Panc1 (cell line): Measurements from ENCODE around the gene TMEM40. TPM values are rescaled to one million over a fixed set of nuclear protein-coding genes. Genes with fewer than 3 reads are reported as not detected.

Source experiments
- ATAC-seq: fragments of 200-7000 bp; cut with Tn5 transposase; 2 replicates; pipeline ENCODE4 v1.9.1; 2020; ENCODE audit warnings: mild to moderate bottlenecking, moderate library complexity
- BruUV-seq: library from RNA; stranded (reverse); fragments of 400-500 nt; replicated peaks from 2 replicates; lab custom pipeline; 2021; lab: Mats Ljungman, UMichigan
- CTCF ChIA-PET: fragments of 300-600 bp; sonication (Branson Sonifier 250); formaldehyde crosslinking; loops from one replicate; lab custom pipeline; 2022; ENCODE audit warnings: antibody characterized with exemption; lab: Charles Lee
- POLR2A ChIA-PET: fragments of 300-600 bp; sonication (Branson Sonifier 250); formaldehyde crosslinking; loops from one replicate; lab custom pipeline; 2022; ENCODE audit warnings: antibody characterized with exemption; lab: Charles Lee
- DNase-seq: peaks from one replicate; pipeline ENCODE4 v3.0.0-alpha.2; 2010; ENCODE audit warnings: low read depth, low spot score
- H3K27ac ChIP-seq: 2 replicates; pipeline ENCODE4 v1.5.1; 2011; ENCODE audit warnings: mild to moderate bottlenecking, low read length, inconsistent platforms
- H3K27me3 ChIP-seq: fragments of 200-500 bp; sonication (Bioruptor generic); 2 replicates; pipeline ENCODE4 v1.6.0; 2014; ENCODE audit warnings: low read length, inconsistent platforms; ENCODE audit not compliant: control insufficient read depth, insufficient read depth
- H3K36me3 ChIP-seq: fragments of 200-500 bp; sonication (Bioruptor generic); 2 replicates; pipeline ENCODE4 v1.5.1; 2014; ENCODE audit warnings: inconsistent platforms, mild to moderate bottlenecking, low read length, moderate library complexity; ENCODE audit not compliant: control insufficient read depth, insufficient read depth
- H3K4me1 ChIP-seq: 2 replicates; pipeline ENCODE4 v1.5.1; 2011; ENCODE audit warnings: inconsistent platforms, mild to moderate bottlenecking, low read length, moderate library complexity; ENCODE audit not compliant: control insufficient read depth, insufficient read depth
- H3K4me3 ChIP-seq, 2 experiments: 2 replicates each; pipeline ENCODE4 v1.5.1; 2011 to 2012; ENCODE audit warnings: low read depth in 2 of 2, low read length in 2 of 2, mild to moderate bottlenecking in 2 of 2, inconsistent platforms in 1 of 2, moderate library complexity in 1 of 2
- H3K9me3 ChIP-seq: fragments of 200-500 bp; sonication (Bioruptor generic); 2 replicates; pipeline ENCODE4 v1.5.1; 2014; ENCODE audit warnings: low read depth, mild to moderate bottlenecking, inconsistent platforms, low read length, moderate library complexity; ENCODE audit not compliant: control insufficient read depth, insufficient read depth
- CTCF ChIP-seq: fragments of 450-650 bp; IDR thresholded peaks from 2 replicates; pipeline ENCODE4 v1.5.1; 2017; ENCODE audit warnings: mild to moderate bottlenecking
- POLR2AphosphoS5 ChIP-seq: IDR thresholded peaks from 2 replicates; pipeline ENCODE4 v1.6.1; 2012; ENCODE audit warnings: mild to moderate bottlenecking, low read depth, low read length, moderate library complexity
- REST ChIP-seq, 2 experiments: IDR thresholded peaks; 2 replicates each; pipeline ENCODE4 v1.6.1; 2011 to 2012; ENCODE audit warnings: low read depth in 2 of 2, control low read depth in 1 of 2, low read length in 1 of 2, mild to moderate bottlenecking in 1 of 2, moderate library complexity in 1 of 2; ENCODE audit not compliant: insufficient read depth in 1 of 2
- SIN3A ChIP-seq: IDR thresholded peaks from 2 replicates; pipeline ENCODE4 v1.6.1; 2012; ENCODE audit warnings: low read depth, mild to moderate bottlenecking, low read length, moderate library complexity, borderline replicate concordance; ENCODE audit not compliant: insufficient read depth
- TCF7L2 ChIP-seq: IDR thresholded peaks from 2 replicates; pipeline ENCODE4 v1.6.1; 2011; ENCODE audit warnings: mild to moderate bottlenecking, low read depth, low read length, inconsistent platforms
- in situ Hi-C: cut with HindIII; loops from 2 replicates; pipeline ENCODE4 v1.10.0; 2016; ENCODE audit warnings: low sequenced_read_pairs, low pct_unique_long_range_greater_than_20kb
- intact Hi-C: fragments of 100-400 bp; cut with micrococcal nuclease; formaldehyde crosslinking; loops from one replicate; pipeline ENCODE4 v1.10.0; 2022; ENCODE audit not compliant: unreplicated experiment
- total RNA-seq: library from RNA; stranded (reverse); gene quantifications from one replicate; pipeline ENCODE4 v1.2.1, GENCODE V29; 2021; ENCODE audit not compliant: unreplicated experiment

TMEM40 gene
- total RNA-seq, 1 experiment from 2014 or later, result 1.3 TPM

DNA sequence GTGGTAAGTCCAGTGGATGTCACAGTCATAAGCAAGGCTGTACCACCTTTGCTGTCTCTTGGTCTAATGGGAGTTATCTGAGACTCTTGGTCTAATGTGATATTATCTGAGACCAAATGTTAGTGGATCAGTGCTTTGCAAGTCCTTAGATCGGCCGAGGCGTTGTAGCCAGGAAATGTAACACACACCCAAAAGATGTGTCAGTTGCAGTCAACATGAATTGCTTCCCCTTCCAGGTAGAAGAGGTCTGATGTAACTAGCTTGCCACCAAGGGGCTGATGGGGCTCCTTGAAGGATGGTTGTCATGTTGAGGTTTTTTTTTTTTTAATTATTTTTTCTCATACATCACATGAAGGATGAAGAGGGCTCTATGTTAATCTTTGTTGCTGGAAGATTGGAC is 49.7 kb downstream of the TMEM40 start:
- Histone ChIP-seq H3K4me1 (no peaks in the 10 kb centered on the region), H3K36me3 (no peaks in the 10 kb centered on the region), H3K9me3 (no peaks in the 10 kb centered on the region), H3K4me3 (no peak overlapping the region), H3K27me3 (no peaks in the 10 kb centered on the region), H3K27ac (no peak overlapping the region)
- intact Hi-C loops (no loop called here), in situ Hi-C loops (no loop called here)
- no TSS peak for BruUV-seq
- ATAC-seq (no peak), DNase-seq (no peak)
- TF ChIP-seq CTCF (no peak), REST (IDR thresholded peaks at IDR 0.05; ENCODE audit: insufficient read depth in 1 of 2, low read depth in 2 of 2, low read length in 1 of 2) (no peak), SIN3A (no peak), POLR2AphosphoS5 (no peak), TCF7L2 (no peak)
- CTCF ChIA-PET, result no interaction called here
- POLR2A ChIA-PET, result no interaction called here

GRCh38 chr3:12708584-12709192 is 50.4 kb downstream of the TMEM40 start:
- ChIA-PET CTCF (interaction anchor here (0.6 kb wide), 1 partner anchor 22 kb away, joined by 4 read pairs; no protein-coding TSS in a partner anchor), POLR2A (no interaction called here)
- H3K4me3 ChIP-seq, result no peak overlapping the region
- in situ Hi-C loops (no loop called here), intact Hi-C loops (no loop called here)
- H3K4me1 ChIP-seq, result no peaks in the 10 kb centered on the region
- H3K36me3 ChIP-seq, result no peaks in the 10 kb centered on the region
- no peaks in the 10 kb centered on the region for H3K9me3 ChIP-seq
- ATAC-seq, result peak; percentile 56; the same call in 1 of the 2 replicates
- BruUV-seq, result no TSS peak
- TF ChIP-seq TCF7L2, result no peak
- TF ChIP-seq SIN3A, result no peak
- TF ChIP-seq POLR2AphosphoS5, result no peak
- no peak for TF ChIP-seq REST (IDR thresholded peaks at IDR 0.05; ENCODE audit: insufficient read depth in 1 of 2, low read depth in 2 of 2, low read length in 1 of 2)
- no peak for TF ChIP-seq CTCF
- no peaks in the 10 kb centered on the region for H3K27me3 ChIP-seq
- H3K27ac ChIP-seq, result no peak overlapping the region
- no peak for DNase-seq
